HG03442 (cell line): ENCODE results near the gene TMEM131L.
A peak's percentile ranks its signal among the peaks of the same experiment; 100 is the strongest.
"Not testable (repeated sequence)": the region's sequence is repeated elsewhere in the genome, so short reads cannot be mapped to it uniquely, and the experiment has no call there.

ENCODE experiments used
- ATAC-seq: cut with Tn5 transposase; IDR thresholded peaks from one replicate; pipeline ENCODE4 v1.9.1; 2021; ENCODE audit warnings: mild to moderate bottlenecking, moderate library complexity; ENCODE audit not compliant: unreplicated experiment

Gene TMEM131L, protein sequence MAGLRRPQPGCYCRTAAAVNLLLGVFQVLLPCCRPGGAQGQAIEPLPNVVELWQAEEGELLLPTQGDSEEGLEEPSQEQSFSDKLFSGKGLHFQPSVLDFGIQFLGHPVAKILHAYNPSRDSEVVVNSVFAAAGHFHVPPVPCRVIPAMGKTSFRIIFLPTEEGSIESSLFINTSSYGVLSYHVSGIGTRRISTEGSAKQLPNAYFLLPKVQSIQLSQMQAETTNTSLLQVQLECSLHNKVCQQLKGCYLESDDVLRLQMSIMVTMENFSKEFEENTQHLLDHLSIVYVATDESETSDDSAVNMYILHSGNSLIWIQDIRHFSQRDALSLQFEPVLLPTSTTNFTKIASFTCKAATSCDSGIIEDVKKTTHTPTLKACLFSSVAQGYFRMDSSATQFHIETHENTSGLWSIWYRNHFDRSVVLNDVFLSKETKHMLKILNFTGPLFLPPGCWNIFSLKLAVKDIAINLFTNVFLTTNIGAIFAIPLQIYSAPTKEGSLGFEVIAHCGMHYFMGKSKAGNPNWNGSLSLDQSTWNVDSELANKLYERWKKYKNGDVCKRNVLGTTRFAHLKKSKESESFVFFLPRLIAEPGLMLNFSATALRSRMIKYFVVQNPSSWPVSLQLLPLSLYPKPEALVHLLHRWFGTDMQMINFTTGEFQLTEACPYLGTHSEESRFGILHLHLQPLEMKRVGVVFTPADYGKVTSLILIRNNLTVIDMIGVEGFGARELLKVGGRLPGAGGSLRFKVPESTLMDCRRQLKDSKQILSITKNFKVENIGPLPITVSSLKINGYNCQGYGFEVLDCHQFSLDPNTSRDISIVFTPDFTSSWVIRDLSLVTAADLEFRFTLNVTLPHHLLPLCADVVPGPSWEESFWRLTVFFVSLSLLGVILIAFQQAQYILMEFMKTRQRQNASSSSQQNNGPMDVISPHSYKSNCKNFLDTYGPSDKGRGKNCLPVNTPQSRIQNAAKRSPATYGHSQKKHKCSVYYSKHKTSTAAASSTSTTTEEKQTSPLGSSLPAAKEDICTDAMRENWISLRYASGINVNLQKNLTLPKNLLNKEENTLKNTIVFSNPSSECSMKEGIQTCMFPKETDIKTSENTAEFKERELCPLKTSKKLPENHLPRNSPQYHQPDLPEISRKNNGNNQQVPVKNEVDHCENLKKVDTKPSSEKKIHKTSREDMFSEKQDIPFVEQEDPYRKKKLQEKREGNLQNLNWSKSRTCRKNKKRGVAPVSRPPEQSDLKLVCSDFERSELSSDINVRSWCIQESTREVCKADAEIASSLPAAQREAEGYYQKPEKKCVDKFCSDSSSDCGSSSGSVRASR (N-terminal part only)

GRCh38 chr4:153466081-153466948, at the start of gene TMEM131L:
Gene TMEM131L (plus strand): TSS chr4:153466360. CDS start chr4:153466398, 38 bp downstream.
- ATAC-seq: peak; percentile 39

GRCh38 chr4:153416456-153416855, 49.7 kb upstream of the TMEM131L start:
- ATAC-seq: not testable (repeated sequence)

- no peak for ATAC-seq
Measured at GRCh38 chr4:153418121-153418520, 48.0 kb upstream of the TMEM131L start.

- ATAC-seq: no peak
Measured at GRCh38 chr4:153418558-153418957, 47.6 kb upstream of the TMEM131L start.

- ATAC-seq: no peak
Measured at GRCh38 chr4:153419029-153419428, 47.1 kb upstream of the TMEM131L start.

- no peak for ATAC-seq
Measured at GRCh38 chr4:153419673-153420278, 46.4 kb upstream of the TMEM131L start.

- no peak for ATAC-seq
Measured at GRCh38 chr4:153420361-153420760, 45.8 kb upstream of the TMEM131L start.

DNA sequence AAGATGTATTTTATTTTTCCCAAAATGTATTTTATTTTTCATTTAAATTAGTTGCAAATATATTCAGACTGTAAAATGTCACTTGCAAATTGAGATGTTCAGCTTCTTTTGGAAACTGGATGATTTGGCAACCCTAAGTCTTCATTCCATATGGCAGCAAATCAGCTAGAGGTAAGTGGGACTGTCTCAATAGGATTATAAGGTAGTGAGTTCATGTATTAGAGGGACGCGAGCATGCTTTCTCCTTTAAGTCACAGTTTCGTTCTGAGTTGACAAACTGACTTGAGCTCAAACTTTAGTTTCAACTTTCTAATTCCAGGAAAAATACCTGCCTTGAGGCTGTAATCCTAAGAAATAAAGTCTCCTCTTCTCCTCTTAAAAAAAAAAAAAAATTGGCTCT, 44.2 kb upstream of the TMEM131L start:
- ATAC-seq: peak; percentile 80

DNA sequence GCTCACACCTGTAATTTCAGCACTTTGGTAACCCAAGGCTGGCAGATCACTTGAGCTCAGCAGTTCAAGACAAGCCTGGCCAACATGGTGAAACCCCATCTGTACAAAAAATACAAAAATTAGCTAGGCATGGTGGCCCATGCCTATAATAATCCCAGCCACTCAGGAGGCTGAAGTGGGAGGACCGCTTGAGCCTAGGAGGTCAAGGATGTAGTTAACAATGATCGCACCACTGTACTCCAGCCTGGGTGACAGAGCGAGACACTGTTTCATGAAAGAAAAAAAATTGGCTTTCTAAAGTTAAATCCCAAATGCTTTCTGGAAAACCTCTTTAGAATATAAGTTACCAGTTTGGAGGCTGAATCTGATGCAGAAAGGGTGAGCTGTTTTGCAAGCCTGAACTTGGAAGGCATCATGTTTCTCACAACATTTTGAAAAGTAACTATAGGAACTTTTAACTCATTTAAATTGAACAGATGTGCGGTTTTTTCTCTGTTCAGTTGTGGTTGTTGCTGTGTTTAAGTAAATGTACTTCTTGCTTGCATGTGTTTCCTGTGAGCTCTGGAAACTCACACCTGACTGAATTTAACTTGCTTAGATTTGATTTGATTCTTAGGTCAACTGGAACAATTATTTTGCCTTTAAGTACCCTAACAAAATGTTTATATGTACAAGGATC, 39.8 kb upstream of the TMEM131L start:
- peak; percentile 51 for ATAC-seq

DNA sequence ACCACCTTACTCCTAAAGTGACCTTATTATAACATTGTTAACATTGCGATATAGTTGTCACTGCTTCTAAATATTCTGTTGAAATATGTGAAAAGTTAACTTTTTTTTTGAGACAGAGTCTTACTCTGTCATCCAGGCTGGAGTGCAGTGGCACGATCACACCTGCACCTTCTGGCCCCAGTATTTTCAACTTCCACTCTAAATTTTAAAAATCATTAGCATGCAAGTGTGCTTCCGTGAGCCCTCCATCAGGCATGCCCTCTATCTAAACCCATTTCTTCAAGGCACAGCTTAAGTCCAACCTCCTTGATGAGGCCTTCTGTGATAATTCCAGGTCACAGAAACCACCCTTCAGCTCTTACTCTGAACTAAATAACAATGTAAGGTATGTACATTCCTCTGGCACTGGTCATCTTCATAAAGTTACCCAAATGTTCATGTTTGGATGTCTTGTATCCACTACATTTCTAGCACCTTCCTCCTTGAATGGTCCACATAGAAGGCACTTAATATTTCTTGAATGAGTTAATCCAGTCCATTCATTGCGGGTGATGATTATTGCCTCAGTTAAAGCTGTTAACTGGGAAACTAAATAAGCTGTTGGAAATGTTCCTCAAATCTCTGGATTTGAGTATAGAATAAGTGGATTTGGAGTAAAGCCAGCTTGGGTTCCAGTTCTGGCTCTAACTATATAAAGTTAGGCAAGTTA, 38.6 kb upstream of the TMEM131L start:
- no peak for ATAC-seq

- ATAC-seq: no peak
Measured at GRCh38 chr4:153428941-153429475, 37.2 kb upstream of the TMEM131L start.

- peak; percentile 87 for ATAC-seq
Measured at GRCh38 chr4:153432965-153433753, 33.0 kb upstream of the TMEM131L start.

- no peak for ATAC-seq
Measured at GRCh38 chr4:153433754-153434105, 32.4 kb upstream of the TMEM131L start.

GRCh38 chr4:153434190-153434589, 32.0 kb upstream of the TMEM131L start:
- ATAC-seq: no peak

GRCh38 chr4:153438916-153439756, 27.0 kb upstream of the TMEM131L start:
- peak; percentile 62 for ATAC-seq

- ATAC-seq: peak; percentile 7
Measured at GRCh38 chr4:153439831-153440230, 26.3 kb upstream of the TMEM131L start.
